ENCODE measurements around the gene C10orf95. TPM values are rescaled to one million over a fixed set of nuclear protein-coding genes. Genes with fewer than 3 reads are reported as not detected.

The C10orf95 gene
- total RNA-seq, 1 donor: not detected

DNA sequence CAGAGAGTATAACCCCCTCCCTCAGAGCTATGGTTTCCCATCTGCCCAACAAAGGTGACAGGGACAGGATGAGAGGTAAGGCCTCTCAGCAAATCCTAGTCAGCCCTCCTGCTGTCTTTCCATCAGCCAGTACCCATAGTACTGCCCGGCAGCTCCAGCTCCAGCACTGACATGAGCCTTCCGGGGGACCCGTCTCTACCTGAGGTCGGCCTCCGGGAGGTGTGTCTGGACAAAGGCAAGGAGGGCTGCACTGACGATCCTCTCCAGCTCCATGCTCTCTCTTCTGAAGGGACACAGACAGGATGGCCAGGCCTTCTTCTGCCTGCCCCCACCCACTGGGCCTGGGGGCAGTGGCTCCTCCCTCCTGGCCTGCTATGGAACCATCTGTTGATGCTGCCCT lies 26.4 kb downstream of the C10orf95 start:
- no peak for DNase-seq (ENCODE audit: insufficient read length, low spot score, missing footprints)
- Histone ChIP-seq H2AFZ (ENCODE audit: low read length) (no peak overlapping the region), H3K27me3 (ENCODE audit: insufficient read depth, low read length) (no peaks in the 10 kb centered on the region), H3K27ac (ENCODE audit: low read depth, low read length) (no peak overlapping the region), H3K4me2 (ENCODE audit: insufficient read depth, low read length) (no peak overlapping the region), H3K79me2 (ENCODE audit: insufficient read depth, low read length) (peaks cover 18% of the 10 kb centered on the region), H4K20me1 (ENCODE audit: insufficient read depth, low read length) (peaks cover 12% of the 10 kb centered on the region), H3K36me3 (ENCODE audit: insufficient read depth, low read length) (peaks cover 10% of the 10 kb centered on the region), H3K9me3 (ENCODE audit: low read depth, low read length) (no peaks in the 10 kb centered on the region), H3K4me1 (ENCODE audit: insufficient read depth, low read length) (peaks cover 26% of the 10 kb centered on the region), H3K4me3 (ENCODE audit: insufficient read depth, low read length) (no peak overlapping the region)
- TF ChIP-seq, protein P1, sequence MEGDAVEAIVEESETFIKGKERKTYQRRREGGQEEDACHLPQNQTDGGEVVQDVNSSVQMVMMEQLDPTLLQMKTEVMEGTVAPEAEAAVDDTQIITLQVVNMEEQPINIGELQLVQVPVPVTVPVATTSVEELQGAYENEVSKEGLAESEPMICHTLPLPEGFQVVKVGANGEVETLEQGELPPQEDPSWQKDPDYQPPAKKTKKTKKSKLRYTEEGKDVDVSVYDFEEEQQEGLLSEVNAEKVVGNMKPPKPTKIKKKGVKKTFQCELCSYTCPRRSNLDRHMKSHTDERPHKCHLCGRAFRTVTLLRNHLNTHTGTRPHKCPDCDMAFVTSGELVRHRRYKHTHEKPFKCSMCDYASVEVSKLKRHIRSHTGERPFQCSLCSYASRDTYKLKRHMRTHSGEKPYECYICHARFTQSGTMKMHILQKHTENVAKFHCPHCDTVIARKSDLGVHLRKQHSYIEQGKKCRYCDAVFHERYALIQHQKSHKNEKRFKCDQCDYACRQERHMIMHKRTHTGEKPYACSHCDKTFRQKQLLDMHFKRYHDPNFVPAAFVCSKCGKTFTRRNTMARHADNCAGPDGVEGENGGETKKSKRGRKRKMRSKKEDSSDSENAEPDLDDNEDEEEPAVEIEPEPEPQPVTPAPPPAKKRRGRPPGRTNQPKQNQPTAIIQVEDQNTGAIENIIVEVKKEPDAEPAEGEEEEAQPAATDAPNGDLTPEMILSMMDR (IDR thresholded peaks at IDR 0.05; ENCODE audit: extremely low read depth, low read depth, low read length): no peak

DNA sequence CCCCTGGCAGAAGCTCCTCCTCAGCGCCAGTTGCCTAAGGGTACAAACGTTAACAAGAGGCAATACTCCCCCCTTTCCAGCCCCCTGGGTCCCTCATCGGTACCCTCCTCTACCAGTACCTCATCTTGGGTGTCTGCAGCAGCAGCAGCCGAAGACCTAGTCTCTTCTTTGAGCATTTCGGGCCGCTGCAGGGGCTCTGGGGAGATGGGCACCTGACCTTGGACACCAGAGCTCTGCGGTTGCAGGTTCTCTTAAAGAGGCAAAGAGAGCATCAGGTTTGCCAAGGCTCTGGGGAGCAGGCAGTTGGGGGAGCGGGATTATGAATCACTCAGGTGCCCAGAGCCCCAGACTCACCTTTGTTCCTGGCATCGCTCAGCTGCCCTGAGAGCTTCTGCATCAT lies 27.2 kb downstream of the C10orf95 start:
- peak; percentile 54 for DNase-seq (ENCODE audit: insufficient read length, low spot score, missing footprints)

GRCh38 chr10:102423372-102423968 lies 27.9 kb downstream of the C10orf95 start:
- Histone ChIP-seq H3K4me1 (ENCODE audit: insufficient read depth, low read length) (peaks cover 29% of the 10 kb centered on the region), H4K20me1 (ENCODE audit: insufficient read depth, low read length) (peaks cover 12% of the 10 kb centered on the region), H3K4me3 (ENCODE audit: insufficient read depth, low read length) (no peak overlapping the region), H3K36me3 (ENCODE audit: insufficient read depth, low read length) (peaks cover 10% of the 10 kb centered on the region), H3K27me3 (ENCODE audit: insufficient read depth, low read length) (peaks cover 5% of the 10 kb centered on the region), H3K9me3 (ENCODE audit: low read depth, low read length) (no peaks in the 10 kb centered on the region), H2AFZ (ENCODE audit: low read length) (no peak overlapping the region), H3K27ac (ENCODE audit: low read depth, low read length) (no peak overlapping the region), H3K79me2 (ENCODE audit: insufficient read depth, low read length) (peaks cover 18% of the 10 kb centered on the region), H3K4me2 (ENCODE audit: insufficient read depth, low read length) (no peak overlapping the region)
- peak; percentile 78 for DNase-seq (ENCODE audit: insufficient read length, low spot score, missing footprints)
- TF ChIP-seq, protein P1 (IDR thresholded peaks at IDR 0.05; ENCODE audit: extremely low read depth, low read depth, low read length): no peak

More for the DNA sequence above, 27.2 kb downstream of the C10orf95 start:
- peaks cover 2% of the 10 kb centered on the region for H3K27me3 ChIP-seq (ENCODE audit: insufficient read depth, low read length)
- peaks cover 12% of the 10 kb centered on the region for H4K20me1 ChIP-seq (ENCODE audit: insufficient read depth, low read length)
- TF ChIP-seq, protein P1 (IDR thresholded peaks at IDR 0.05; ENCODE audit: extremely low read depth, low read depth, low read length): no peak
- no peaks in the 10 kb centered on the region for H3K9me3 ChIP-seq (ENCODE audit: low read depth, low read length)
- H3K4me3 ChIP-seq (ENCODE audit: insufficient read depth, low read length): no peak overlapping the region
- no peak overlapping the region for H2AFZ ChIP-seq (ENCODE audit: low read length)
- no peak overlapping the region for H3K27ac ChIP-seq (ENCODE audit: low read depth, low read length)
- no peak overlapping the region for H3K4me2 ChIP-seq (ENCODE audit: insufficient read depth, low read length)
- H3K4me1 ChIP-seq (ENCODE audit: insufficient read depth, low read length): peaks cover 29% of the 10 kb centered on the region
- H3K79me2 ChIP-seq (ENCODE audit: insufficient read depth, low read length): peaks cover 18% of the 10 kb centered on the region
- peaks cover 10% of the 10 kb centered on the region for H3K36me3 ChIP-seq (ENCODE audit: insufficient read depth, low read length)

DNA sequence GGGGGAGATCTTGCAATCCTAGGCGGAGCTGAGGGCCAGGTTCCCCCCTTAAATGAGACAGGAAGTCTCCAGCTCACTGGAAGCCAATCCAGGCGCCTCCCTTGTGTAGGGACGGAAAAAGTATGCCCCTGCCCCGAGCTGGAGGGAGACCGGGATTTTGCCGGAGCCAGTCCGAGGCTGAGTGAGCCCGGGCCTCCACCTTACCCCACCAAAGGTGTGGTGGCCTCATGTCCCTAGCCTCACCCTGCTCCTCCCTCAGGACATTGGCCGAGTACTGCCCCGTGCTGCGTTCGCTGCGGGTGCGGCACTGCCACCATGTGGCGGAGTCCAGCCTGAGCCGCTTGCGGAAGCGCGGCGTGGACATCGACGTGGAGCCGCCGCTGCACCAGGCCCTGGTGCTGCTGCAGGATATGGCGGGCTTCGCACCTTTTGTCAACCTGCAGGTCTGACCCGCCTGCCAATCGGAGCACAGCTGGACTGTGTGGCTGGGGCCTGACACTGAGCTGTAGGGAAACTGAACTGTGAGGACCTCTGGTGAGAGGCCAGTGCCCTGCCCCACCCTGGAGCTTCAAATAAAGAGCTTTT lies 28.7 kb downstream of the C10orf95 start:
- H3K36me3 ChIP-seq (ENCODE audit: insufficient read depth, low read length): peaks cover 10% of the 10 kb centered on the region
- H3K4me2 ChIP-seq (ENCODE audit: insufficient read depth, low read length): peak overlapping the region; percentile 89
- peaks cover 12% of the 10 kb centered on the region for H3K27me3 ChIP-seq (ENCODE audit: insufficient read depth, low read length)
- peak; percentile 98 for DNase-seq (ENCODE audit: insufficient read length, low spot score, missing footprints)
- H3K27ac ChIP-seq (ENCODE audit: low read depth, low read length): no peak overlapping the region
- TF ChIP-seq, protein P1 (IDR thresholded peaks at IDR 0.05; ENCODE audit: extremely low read depth, low read depth, low read length): peak; percentile 72
- H3K4me3 ChIP-seq (ENCODE audit: insufficient read depth, low read length): peak overlapping the region; percentile 78
- H4K20me1 ChIP-seq (ENCODE audit: insufficient read depth, low read length): peaks cover 12% of the 10 kb centered on the region
- H3K79me2 ChIP-seq (ENCODE audit: insufficient read depth, low read length): peaks cover 18% of the 10 kb centered on the region
- no peaks in the 10 kb centered on the region for H3K9me3 ChIP-seq (ENCODE audit: low read depth, low read length)
- peaks cover 29% of the 10 kb centered on the region for H3K4me1 ChIP-seq (ENCODE audit: insufficient read depth, low read length)
- peak overlapping the region; percentile 60 for H2AFZ ChIP-seq (ENCODE audit: low read length)
